GM12891 (cell line): ENCODE data around the gene PSPH.

Source experiments
- POLR2A ChIP-seq: IDR thresholded peaks from 2 replicates; pipeline ENCODE4 v1.6.1; 2011; ENCODE audit warnings: low read depth, low read length, control low read depth
- SPI1 ChIP-seq: IDR thresholded peaks from 2 replicates; pipeline ENCODE4 v1.6.1; 2011; ENCODE audit warnings: low read depth, low read length, control low read depth

GRCh38 chr7:56051053-56051338 is 248 bp downstream of the PSPH start:
- TF ChIP-seq POLR2A: no peak
- no peak for TF ChIP-seq SPI1
